Glomerular visceral epithelial cell (primary cell): ENCODE measurements around the gene TMEM94.
"Not testable (repeated sequence)": the region's sequence is repeated elsewhere in the genome, so short reads cannot be mapped to it uniquely, and the experiment has no call there.

Experiments
- DNase-seq: peaks from one replicate; pipeline ENCODE4 v3.0.0-alpha.2; 2016; ENCODE audit errors: extremely low spot score

The TMEM94 gene

GRCh38 chr17:75456417-75457046 is at the start of gene TMEM94:
TMEM94 (plus strand) TSS chr17:75456635; CDS start chr17:75471906, 15,271 bp downstream.
- DNase-seq = peak; percentile 97

DNA sequence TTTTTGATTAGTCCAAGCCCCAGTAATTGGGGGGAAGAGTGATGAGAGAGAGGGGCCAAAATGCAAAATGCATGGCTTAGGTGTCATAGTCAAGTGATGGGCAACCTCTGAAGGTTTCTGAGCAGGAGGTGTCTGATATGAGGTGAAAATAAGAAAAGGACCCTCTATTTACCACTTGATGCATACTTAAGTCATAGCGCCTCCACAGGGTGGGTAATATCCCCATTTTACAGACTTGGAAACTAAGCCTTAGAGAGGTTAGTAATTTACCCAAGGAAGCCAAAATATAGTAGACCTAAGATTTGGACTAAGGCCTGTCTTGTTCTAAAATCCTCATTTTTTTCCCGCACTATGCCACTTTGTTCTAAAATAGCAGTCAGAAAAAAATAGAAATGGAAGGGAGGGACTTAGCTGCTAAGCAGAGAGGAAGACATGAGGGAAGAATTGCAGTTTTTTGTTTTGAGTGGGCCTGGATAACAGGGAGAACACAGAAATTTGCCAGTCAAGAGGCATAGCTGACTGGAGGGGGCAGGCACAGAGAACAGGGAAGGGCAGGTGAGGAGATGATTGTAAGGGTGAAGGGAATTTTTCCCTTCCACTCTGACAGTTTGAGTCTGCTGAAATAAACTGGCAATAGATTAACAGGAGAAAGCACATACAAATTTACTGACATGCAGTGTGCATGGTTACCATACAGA is 48.6 kb upstream of the TMEM94 start:
- no peak for DNase-seq

DNA sequence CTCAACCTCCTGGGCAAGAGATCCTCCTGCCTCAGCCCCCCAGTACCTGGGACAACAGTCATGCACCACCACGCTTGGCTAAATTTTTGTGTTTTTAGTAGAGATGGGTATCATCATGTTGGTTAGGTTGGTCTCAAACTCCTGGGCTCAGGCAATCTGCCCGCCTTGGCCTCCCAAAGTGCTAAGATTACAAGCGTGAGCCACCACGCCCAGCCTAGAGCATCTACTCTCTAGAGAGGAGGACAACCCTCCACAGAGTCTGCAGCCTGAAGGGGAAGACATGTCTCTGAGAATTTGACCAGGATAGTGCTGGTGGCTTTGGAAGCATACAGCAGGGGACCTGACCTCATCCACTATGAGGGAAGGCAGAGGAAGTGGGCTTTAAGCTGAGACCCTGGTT is 46.3 kb upstream of the TMEM94 start:
- DNase-seq = no peak

GRCh38 chr17:75411328-75412067 is 44.9 kb upstream of the TMEM94 start:
- DNase-seq = no peak

DNA sequence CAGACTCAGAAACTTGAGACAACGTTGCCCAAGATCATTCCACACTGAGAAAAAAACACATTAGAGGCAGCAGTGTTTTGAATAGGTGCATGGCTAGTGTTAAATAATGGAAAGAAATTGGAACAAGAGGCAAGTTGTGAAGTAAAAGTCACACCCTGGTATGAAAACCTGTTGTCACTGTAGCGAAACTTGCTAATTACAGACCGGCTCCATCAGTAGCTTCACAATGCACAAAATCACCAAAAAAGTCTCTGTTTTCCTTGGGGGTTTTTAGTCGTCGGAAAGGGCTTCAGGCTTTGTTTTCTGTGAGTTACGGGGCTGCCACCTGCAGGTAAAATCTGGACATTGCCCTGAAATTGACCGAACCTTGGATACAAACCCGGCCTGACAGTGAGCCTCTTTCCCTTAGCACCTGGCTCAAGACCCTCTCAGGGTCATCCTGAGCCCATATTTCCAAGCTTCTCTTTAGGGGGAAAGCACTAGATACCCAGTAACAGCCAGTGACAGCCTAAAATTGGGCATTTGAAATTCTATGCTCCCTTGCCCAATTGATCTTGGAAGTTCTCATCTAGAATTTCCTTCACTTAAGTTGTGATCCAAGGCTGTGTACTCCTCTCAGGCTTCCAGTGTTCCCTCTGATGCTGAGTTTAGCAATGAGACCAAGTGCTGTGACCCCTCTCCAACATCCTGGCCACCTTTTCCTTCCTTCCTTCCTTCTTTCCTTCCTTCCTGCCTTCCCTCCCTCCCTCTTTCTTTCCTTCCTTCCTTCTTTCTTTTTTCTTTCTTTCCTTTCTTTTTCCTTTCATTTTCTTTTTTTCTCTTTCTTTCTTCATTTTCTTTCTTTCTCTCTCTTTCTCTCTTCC is 43.7 kb upstream of the TMEM94 start:
- peak; percentile 69 for DNase-seq

DNA sequence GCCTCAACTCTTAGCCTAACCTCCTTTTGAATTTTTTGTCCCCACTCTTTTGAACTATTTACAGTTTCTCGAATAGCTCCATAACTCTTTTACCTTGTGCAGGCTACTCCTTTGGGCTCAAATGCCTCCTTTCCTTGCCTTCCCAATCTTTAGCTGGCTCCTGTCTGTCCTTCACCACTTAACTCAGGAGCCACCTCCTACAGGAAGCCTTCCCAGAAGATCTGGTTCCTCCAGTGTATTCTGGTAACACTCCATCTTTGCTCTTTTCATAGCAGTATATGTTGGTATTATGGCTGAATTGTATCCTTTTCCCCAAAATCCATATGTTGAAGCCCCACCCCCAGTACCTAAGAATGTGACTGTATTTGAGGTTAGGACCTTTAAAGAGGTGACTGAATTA is 41.9 kb upstream of the TMEM94 start:
- no peak for DNase-seq

- DNase-seq = no peak
These were observed 40.4 kb upstream of the TMEM94 start for GRCh38 chr17:75416006-75416405.

DNA sequence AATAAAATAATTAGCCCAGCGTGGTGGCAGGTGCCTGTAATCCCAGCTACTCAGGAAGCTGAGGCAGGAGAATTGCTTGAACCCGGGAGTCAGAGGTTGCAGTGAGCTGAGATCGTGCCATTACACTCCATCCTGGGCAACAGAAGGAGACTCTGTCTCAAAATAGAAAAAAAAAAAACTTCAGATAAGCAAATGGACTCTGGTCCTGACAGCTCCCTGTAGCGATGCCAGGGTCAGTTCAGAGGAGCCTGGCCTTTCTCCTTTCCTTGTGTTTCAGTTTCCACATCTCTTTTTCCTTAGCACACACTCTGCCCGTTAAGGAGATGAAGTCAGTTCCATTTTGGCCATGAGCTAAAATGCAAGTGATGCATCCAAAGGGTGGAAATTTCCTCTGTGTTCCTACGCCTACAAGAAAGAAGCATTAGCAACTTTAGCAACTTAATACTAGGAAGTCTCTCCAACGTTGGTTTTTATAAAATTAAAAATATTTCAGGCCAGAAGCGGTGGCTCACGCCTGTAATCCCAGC is 39.3 kb upstream of the TMEM94 start:
- no peak for DNase-seq

DNA sequence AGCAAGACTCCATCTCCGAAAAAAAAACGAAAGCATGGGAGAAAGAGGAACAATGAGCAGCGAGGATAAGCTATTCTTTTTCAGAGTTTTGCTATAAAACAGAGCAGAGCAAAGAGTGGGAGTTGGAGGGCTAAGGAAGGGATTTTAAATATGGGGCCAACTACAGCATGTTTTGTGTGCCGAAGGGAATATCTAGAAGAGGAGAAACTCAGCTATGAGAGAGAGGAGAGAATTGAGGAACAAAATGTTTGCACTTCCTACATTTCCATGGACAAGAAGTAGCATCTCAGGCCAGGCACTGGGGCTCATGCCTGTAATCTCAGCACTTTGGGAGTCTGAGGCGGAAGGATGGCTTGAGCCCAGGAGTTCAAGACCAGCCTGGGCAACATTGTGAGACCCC is 37.9 kb upstream of the TMEM94 start:
- no peak for DNase-seq

- peak; percentile 88 for DNase-seq
These were observed 27.6 kb upstream of the TMEM94 start for GRCh38 chr17:75428543-75429469.

DNA sequence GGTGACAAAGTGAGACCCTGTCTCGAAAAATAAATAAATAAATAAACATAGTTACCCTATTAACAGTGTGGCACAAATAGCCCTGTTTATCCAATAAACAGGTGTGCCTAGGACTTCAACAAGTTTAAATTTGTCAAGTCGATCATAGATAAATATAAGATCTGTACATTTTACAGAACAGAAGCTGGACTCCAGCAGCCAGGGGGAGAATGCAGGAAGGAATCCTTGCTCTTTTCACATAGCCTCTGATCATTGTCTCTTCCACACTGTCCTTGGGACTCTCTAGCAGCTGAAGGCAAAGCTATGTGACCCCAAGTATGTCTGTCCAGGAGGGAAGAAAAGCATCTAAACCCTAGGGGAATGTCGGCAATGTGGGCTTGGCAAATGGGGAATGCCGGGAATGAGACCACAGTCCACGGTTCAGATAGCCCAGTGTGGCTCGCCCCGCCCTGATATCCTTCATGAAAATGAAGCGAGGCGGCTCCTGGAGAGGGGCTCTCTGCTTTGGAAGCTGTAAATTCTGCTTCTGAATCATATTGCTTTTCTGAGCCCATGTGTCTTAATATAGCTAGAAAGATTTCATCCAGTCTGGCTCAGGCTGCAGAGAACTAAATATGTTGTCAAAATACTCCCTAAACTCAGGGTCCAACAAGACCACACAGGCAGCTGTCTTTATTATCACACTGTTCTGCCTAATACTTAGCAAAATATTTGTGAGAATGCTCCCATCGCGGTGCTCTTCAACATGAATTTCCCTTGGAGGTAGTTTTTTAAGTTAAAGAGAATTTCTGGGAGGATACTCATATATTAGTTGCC is 26.1 kb upstream of the TMEM94 start:
- peak; percentile 96 for DNase-seq

DNA sequence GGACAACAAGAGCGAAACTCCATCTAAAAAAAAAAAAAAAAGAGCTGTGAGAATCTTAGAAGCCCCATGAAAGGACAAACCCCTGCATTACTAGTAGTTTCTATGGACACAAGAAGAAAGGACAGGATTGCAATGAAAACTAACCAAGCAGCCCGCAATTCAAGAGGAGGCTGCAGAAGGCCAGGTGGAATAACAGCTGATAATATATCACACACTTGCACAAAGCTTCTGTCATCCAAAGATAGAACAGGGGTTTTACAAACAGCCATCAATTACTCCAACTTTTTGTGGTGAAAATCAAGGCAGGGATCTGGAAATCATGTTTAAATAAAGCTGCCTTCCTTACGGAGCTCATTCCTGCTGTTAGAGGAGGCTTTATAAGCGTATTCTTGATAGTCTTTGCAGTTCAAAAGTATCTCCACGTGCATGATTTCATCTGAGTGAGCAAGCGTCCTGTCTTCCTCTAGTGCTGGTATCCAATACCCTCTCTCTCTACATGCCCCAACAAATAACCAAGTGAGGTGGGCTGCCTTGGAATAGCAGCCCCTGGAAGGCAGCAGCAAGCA is 23.1 kb upstream of the TMEM94 start:
- DNase-seq = no peak

DNA sequence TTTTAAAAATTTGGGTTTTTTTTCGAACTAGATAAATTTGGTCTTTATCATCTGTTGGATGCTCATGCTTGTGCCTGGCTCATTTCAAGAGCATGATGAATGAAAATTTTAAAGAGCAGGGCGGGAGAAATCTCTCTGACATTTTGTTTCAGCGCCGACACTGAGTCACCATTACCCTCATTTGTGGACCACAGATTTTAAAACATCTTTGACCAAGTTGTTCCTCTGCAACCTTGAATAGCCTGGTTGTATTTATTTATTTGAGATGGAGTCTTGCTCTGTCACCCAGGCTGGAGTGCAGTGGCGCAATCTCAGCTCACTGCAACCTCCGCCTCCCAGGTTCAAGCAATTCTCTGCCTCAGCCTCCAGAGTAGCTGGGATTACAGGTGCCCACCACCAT is 22.0 kb upstream of the TMEM94 start:
- not testable (repeated sequence) for DNase-seq

- not testable (repeated sequence) for DNase-seq
These were observed 19.0 kb upstream of the TMEM94 start for GRCh38 chr17:75437404-75437803.

GRCh38 chr17:75439287-75439686 is 17.1 kb upstream of the TMEM94 start:
- DNase-seq = no peak

GRCh38 chr17:75440738-75441448 is 15.5 kb upstream of the TMEM94 start:
- DNase-seq = no peak

DNA sequence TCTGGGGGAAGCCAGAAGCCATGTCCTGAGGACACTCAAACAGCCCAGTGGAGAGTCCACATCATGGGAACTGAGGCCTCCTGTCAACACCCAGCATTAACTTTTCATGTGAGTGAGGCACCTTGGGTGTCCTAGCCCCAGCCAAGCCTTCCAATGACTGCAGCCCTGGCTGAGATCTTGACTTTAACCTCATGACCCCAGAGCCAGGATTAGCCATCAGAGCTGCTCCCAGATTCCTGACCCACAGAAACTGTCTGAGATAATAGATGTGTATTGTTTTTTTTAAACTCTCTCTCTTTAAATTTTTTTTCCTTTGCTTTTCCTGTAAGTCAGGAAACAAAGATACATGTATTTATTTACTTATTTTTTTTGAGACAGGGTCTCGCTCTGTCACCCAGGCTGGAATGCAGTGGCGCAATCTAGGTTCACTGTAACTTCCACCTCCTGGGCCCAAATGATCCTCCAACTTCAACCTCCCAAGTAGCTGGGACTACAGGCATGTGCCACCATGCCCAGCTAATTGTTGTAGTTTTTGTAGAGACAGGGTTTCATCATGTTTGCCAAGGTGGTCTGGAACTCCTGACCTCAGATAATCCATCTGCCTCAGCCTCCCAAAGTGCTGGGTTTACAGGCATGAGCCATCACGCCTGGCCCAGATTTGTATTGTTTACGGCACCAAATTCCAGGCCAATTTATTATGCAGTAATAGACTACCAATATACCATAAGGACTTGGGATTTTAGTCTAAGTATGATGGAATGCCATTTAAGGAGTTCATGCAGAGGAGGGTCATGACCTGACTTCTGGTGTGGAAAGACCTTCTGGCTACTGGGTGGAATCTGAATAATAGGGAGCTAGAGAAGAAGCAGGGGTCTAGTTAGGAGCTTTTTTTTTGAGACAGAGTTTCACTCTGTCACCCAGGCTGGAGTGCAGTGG is 14.0 kb upstream of the TMEM94 start:
- no peak for DNase-seq

DNA sequence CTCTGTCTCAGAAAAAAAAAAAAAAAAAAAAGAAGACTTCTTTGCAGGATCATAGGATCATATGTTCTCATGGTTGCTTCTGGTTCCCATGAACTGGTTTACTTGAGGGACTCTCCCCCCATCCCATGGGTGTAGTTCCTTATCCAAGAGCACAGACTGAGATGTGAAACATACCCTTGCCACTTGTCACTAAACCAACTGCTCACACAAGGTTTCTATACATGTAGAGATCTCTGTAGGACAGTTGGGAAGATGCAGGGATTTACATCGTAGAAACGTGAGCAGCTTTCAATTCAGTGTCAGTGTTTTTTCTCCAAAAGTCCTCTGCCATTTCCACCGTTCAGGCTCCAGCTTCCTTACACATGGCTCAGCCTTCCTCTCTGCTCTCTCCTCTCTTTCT is 11.1 kb upstream of the TMEM94 start:
- no peak for DNase-seq
